Thoracic aorta (tissue), 2 donors: Measurements from ENCODE around the gene MED13L. TPM values are rescaled to one million over a fixed set of nuclear protein-coding genes. Genes with fewer than 3 reads are reported as not detected.

Source experiments
- ATAC-seq: fragments of 150-250 bp; one replicate; pipeline ENCODE4 v1.8.0; 2017; ENCODE audit warnings: low read depth; ENCODE audit not compliant: insufficient number of reproducible peaks, low FRiP score
- DNase-seq: peaks from one replicate; pipeline ENCODE4 v3.0.0-alpha.2; 2020; ENCODE audit warnings: low spot score
- H3K27ac ChIP-seq, 2 donors: fragments of 200-600 bp; sonication (generic); 1 replicate in 1 of 2; 2 replicates in 1 of 2; pipeline ENCODE4 v1.5.1; 2016; ENCODE audit warnings: mild to moderate bottlenecking in 2 of 2, moderate library complexity in 2 of 2
- H3K27me3 ChIP-seq: fragments of 200-600 bp; sonication (generic); replicated peaks from 2 replicates; pipeline ENCODE4 v1.6.0; 2016; ENCODE audit warnings: mild to moderate bottlenecking; ENCODE audit not compliant: insufficient read depth
- H3K36me3 ChIP-seq: fragments of 200-600 bp; sonication (generic); one replicate; pipeline ENCODE4 v1.5.1; 2016
- H3K4me1 ChIP-seq, 2 donors: fragments of 200-600 bp; sonication (generic); 1 replicate in 1 of 2; 2 replicates in 1 of 2; pipeline versions ENCODE4 v1.5.1 to v1.6.0; 2016; ENCODE audit warnings: low read depth in 2 of 2, mild to moderate bottlenecking in 1 of 2; ENCODE audit not compliant: control insufficient read depth in 1 of 2
- H3K4me3 ChIP-seq: fragments of 200-600 bp; sonication (generic); 2 replicates; pipeline ENCODE4 v1.5.1; 2016; ENCODE audit warnings: mild to moderate bottlenecking
- H3K9me3 ChIP-seq: fragments of 200-600 bp; sonication (generic); 2 replicates; pipeline ENCODE4 v1.5.1; 2016
- total RNA-seq, 2 donors: library from RNA; depleted of rRNA; stranded (reverse); fragments of >200 nt; gene quantifications; one replicate each; pipeline versions ENCODE4 v1.1.0 to v1.2.3, GENCODE V29; 2016
- TF ChIP-seq, protein P1 (sequence below): fragments of 200-600 bp; sonication (generic); IDR thresholded peaks from one replicate; pipeline ENCODE4 v1.5.1; 2019; ENCODE audit warnings: antibody characterized with exemption

MED13L gene
- total RNA-seq, 2 donors from 2014 or later: 186 to 221 TPM

DNA sequence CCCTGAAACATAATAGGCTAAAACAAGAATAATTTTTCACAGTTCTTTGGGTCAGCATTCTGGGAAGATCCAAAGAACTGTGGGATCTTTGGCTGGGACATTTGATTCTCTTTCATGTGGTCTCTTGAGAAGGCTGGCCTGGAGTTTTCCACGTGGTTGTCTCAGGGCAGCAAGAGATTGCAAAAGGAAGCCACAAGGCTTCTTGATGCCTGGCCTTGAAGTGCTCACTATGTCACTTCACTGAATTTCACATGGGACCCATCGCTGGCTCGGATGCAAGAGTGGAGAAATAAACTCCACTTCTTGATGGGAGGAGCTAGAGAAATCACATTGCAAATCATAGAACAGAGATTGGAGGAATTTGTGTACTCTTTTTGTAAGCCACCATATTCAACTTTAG, 343.4 kb downstream of the MED13L start:
- Histone ChIP-seq H3K27ac (no peak overlapping the region), H3K4me1 (no peaks in the 10 kb centered on the region), H3K4me3 (no peak overlapping the region), H3K9me3 (peaks cover 4% of the 10 kb centered on the region), H3K36me3 (no peaks in the 10 kb centered on the region), H3K27me3 (no peaks in the 10 kb centered on the region)
- DNase-seq (no peak), ATAC-seq (no peak)
- TF ChIP-seq, protein P1, sequence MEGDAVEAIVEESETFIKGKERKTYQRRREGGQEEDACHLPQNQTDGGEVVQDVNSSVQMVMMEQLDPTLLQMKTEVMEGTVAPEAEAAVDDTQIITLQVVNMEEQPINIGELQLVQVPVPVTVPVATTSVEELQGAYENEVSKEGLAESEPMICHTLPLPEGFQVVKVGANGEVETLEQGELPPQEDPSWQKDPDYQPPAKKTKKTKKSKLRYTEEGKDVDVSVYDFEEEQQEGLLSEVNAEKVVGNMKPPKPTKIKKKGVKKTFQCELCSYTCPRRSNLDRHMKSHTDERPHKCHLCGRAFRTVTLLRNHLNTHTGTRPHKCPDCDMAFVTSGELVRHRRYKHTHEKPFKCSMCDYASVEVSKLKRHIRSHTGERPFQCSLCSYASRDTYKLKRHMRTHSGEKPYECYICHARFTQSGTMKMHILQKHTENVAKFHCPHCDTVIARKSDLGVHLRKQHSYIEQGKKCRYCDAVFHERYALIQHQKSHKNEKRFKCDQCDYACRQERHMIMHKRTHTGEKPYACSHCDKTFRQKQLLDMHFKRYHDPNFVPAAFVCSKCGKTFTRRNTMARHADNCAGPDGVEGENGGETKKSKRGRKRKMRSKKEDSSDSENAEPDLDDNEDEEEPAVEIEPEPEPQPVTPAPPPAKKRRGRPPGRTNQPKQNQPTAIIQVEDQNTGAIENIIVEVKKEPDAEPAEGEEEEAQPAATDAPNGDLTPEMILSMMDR: no peak

DNA sequence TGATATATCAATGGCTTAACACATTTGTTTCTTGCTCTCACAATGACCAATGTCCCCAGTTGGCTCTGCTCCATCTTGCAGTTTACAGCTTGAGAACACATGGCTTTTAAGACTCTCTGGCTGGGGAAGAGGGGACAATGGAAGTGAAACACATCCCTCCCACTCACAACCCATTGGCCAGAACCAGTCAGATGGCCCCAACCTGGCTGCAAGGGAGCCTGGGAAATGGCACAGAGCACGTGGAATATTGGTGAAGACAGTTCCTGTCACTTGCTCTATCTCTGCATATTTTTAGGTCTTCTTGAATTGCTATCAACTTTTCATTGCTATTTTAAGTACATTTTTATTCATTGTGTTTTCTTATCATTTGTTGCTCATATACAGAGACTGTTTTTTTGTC, 345.4 kb downstream of the MED13L start:
- H3K4me1 ChIP-seq: no peaks in the 10 kb centered on the region
- H3K36me3 ChIP-seq: no peaks in the 10 kb centered on the region
- H3K27ac ChIP-seq: no peak overlapping the region
- TF ChIP-seq, protein P1: no peak
- no peaks in the 10 kb centered on the region for H3K27me3 ChIP-seq
- H3K4me3 ChIP-seq: no peak overlapping the region
- DNase-seq (no peak), ATAC-seq (no peak)
- H3K9me3 ChIP-seq: no peaks in the 10 kb centered on the region

DNA sequence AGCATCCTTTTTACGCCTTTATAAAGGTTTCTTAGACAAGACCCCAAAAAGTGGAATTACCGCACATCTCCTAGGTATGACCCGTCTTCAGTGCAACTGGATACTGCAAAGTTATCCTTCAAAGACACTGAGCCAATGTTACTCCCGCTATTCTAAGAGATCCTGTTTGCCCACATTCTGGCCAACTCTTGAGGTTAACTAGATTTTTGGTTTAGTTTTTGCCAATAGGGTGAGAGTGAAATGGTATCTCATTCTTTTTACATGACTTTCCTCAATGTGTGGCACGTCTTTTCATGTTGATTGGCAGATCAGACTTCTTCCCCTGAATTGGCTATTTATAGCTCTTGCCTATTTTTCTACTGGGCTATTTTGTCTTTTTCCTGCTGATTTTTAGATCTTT, 347.2 kb downstream of the MED13L start:
- no peak for DNase-seq
- Histone ChIP-seq H3K9me3 (no peaks in the 10 kb centered on the region), H3K27ac (no peak overlapping the region), H3K4me1 (no peaks in the 10 kb centered on the region), H3K27me3 (no peaks in the 10 kb centered on the region), H3K4me3 (no peak overlapping the region), H3K36me3 (no peaks in the 10 kb centered on the region)
- TF ChIP-seq, protein P1: no peak
- ATAC-seq: no peak

DNA sequence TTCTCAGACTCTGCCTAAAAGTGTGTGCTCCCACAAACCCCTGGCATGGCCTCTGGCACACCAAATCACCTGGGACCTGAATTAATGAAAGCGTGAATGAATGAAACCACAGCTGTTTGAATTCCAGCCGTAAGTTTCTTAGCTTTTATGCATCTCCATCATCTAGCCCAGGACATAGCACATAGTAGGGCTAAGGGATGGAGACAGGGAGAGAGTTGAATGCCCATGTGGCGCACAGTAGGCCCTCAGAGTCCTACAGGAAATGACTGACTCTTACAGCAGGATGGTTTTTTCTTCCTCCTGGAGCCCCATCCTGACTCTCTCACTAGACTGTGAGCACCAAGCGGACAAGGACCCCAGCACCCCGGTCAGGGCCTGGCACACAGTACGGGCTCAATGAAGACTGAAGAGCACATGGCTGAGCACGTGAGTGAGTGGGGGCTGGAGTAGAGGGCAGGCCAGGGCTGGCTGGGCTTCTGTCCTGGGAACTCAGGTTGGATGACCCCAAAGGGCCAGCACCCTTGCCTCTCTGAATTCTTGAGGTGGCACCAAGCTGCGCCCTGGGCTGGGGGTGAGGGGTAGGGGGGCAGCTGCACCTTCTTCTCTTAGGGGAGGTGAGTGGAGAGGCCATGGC, 351.3 kb downstream of the MED13L start:
- no peak for ATAC-seq
- no peak overlapping the region for H3K4me3 ChIP-seq

DNA sequence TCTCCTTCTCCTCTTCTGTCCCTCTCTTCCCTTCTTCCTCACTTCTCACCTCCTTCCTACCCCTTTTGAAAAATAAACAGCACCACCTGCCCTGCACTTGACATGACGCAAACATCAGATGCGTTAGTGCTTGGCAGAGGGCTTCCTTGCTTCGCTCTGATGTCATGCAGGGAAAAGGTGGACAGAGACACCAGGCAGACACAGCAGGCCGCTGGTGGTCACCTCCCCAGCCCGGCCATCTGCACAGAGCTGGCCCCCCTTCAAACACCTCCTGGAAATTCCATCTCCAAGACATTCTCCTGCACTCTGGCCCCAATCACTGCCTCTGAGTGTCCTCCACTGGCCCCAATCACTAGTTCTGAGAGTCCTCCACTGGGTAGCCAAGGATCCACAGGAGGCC, 353.6 kb downstream of the MED13L start:
- ATAC-seq: no peak
- TF ChIP-seq, protein P1: no peak
- Histone ChIP-seq H3K4me3 (no peak overlapping the region), H3K9me3 (peaks cover 8% of the 10 kb centered on the region), H3K4me1 (no peaks in the 10 kb centered on the region), H3K36me3 (no peaks in the 10 kb centered on the region), H3K27ac (no peak overlapping the region), H3K27me3 (no peaks in the 10 kb centered on the region)
- DNase-seq: no peak

More for the DNA sequence above, 351.3 kb downstream of the MED13L start:
- H3K4me1 ChIP-seq: no peaks in the 10 kb centered on the region
- no peaks in the 10 kb centered on the region for H3K36me3 ChIP-seq
- TF ChIP-seq, protein P1: no peak
- H3K9me3 ChIP-seq: peaks cover 8% of the 10 kb centered on the region
- DNase-seq: no peak
- H3K27me3 ChIP-seq: no peaks in the 10 kb centered on the region
- H3K27ac ChIP-seq: no peak overlapping the region
